ENCODE data around the gene RERE. TPM values are rescaled to one million over a fixed set of nuclear protein-coding genes. Genes with fewer than 3 reads are reported as not detected.
"Not testable (repeated sequence)": the region's sequence is repeated elsewhere in the genome, so short reads cannot be mapped to it uniquely, and the experiment has no call there.

The RERE gene
- total RNA-seq, 1 donor from 2014 or later, result 19.2 TPM

DNA sequence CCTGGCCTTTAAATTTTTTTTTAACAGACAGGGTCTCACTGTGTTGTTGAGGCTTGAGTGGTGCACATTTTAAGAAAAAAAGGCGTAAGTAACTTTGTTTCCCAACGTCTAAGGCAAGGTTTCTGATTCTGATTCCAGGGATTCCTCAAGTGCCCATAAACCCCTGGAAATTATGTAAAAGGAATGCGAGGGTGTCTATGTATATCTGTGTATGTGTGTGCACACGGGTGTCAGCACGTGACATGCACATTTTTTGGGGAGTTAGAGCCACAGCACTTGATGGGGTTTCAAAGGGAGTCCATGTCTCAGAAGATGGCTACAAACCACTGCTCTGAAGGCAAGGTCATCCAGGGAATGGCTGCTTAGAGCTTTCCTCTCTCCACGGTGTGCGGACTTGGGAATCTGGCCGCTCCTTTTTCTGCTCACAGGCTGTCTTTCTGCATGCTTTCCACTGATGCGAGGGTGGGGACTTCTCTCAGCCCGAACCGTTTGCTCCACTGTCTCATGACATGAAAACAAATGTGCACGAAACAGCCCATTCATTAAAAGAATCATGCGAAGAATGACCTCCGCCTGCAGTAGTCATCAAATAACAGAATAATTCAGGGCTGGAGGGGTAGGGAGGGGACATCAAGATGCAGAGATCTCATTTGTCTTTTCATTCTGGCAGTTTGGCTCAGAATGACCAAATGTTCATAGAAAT is 18.7 kb upstream of the RERE start:
- Histone ChIP-seq H3K36me3 (ENCODE audit: control insufficient read depth, insufficient read depth, low read length) (no peaks in the 10 kb centered on the region), H3K27me3 (ENCODE audit: control insufficient read depth, insufficient read depth, low read length) (no peaks in the 10 kb centered on the region), H3K4me3 (ENCODE audit: low read depth, low read length) (no peak overlapping the region)
- FAIRE-seq, result no peak
- no peak for DNase-seq (ENCODE audit: low read depth)
- TF ChIP-seq, protein P1, sequence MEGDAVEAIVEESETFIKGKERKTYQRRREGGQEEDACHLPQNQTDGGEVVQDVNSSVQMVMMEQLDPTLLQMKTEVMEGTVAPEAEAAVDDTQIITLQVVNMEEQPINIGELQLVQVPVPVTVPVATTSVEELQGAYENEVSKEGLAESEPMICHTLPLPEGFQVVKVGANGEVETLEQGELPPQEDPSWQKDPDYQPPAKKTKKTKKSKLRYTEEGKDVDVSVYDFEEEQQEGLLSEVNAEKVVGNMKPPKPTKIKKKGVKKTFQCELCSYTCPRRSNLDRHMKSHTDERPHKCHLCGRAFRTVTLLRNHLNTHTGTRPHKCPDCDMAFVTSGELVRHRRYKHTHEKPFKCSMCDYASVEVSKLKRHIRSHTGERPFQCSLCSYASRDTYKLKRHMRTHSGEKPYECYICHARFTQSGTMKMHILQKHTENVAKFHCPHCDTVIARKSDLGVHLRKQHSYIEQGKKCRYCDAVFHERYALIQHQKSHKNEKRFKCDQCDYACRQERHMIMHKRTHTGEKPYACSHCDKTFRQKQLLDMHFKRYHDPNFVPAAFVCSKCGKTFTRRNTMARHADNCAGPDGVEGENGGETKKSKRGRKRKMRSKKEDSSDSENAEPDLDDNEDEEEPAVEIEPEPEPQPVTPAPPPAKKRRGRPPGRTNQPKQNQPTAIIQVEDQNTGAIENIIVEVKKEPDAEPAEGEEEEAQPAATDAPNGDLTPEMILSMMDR (IDR thresholded peaks at IDR 0.05; ENCODE audit: insufficient read depth, low read length, severe bottlenecking), result no peak

- FAIRE-seq, result no peak
These were observed 13.9 kb upstream of the RERE start for GRCh38 chr1:8831340-8831739.

GRCh38 chr1:8830732-8831131 is 13.3 kb upstream of the RERE start:
- H3K36me3 ChIP-seq (ENCODE audit: control insufficient read depth, insufficient read depth, low read length); DNase-seq (ENCODE audit: low read depth); H3K27me3 ChIP-seq (ENCODE audit: control insufficient read depth, insufficient read depth, low read length); FAIRE-seq; H3K4me3 ChIP-seq (ENCODE audit: low read depth, low read length): not testable (repeated sequence)

More at GRCh38 chr1:8831340-8831739, 13.9 kb upstream of the RERE start:
- no peak for DNase-seq (ENCODE audit: low read depth)
- no peaks in the 10 kb centered on the region for H3K36me3 ChIP-seq (ENCODE audit: control insufficient read depth, insufficient read depth, low read length)
- H3K27me3 ChIP-seq (ENCODE audit: control insufficient read depth, insufficient read depth, low read length), result no peaks in the 10 kb centered on the region
- TF ChIP-seq, protein P1 (IDR thresholded peaks at IDR 0.05; ENCODE audit: insufficient read depth, low read length, severe bottlenecking), result no peak
- no peak overlapping the region for H3K4me3 ChIP-seq (ENCODE audit: low read depth, low read length)

- no peaks in the 10 kb centered on the region for H3K36me3 ChIP-seq (ENCODE audit: control insufficient read depth, insufficient read depth, low read length)
- no peak for DNase-seq (ENCODE audit: low read depth)
- H3K27me3 ChIP-seq (ENCODE audit: control insufficient read depth, insufficient read depth, low read length), result no peaks in the 10 kb centered on the region
- TF ChIP-seq, protein P1 (IDR thresholded peaks at IDR 0.05; ENCODE audit: insufficient read depth, low read length, severe bottlenecking), result no peak
- no peak for FAIRE-seq
- H3K4me3 ChIP-seq (ENCODE audit: low read depth, low read length), result no peak overlapping the region
These were observed 8.6 kb upstream of the RERE start for GRCh38 chr1:8825985-8826481.

DNA sequence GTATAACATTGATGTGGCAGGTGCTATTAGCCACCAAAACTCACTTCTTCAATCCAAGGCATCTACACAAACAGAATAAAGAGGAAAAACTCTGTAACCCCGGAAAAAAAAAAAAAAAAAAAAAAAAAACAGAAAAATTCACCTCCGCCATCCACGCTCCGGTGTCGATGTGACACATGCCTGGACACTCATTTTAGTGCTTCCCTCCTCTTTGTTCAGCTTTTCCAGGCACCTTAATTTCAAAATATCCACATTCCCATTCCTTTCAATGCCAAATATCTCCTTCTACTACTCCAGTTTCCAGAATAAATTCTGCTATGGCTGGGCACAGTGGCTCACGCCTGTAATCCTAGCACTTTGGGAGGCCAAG is 5.8 kb upstream of the RERE start:
- Histone ChIP-seq H3K36me3 (ENCODE audit: control insufficient read depth, insufficient read depth, low read length) (no peaks in the 10 kb centered on the region), H3K27me3 (ENCODE audit: control insufficient read depth, insufficient read depth, low read length) (no peaks in the 10 kb centered on the region), H3K4me3 (ENCODE audit: low read depth, low read length) (no peak overlapping the region)
- DNase-seq (ENCODE audit: low read depth) (no peak), FAIRE-seq (no peak)
- TF ChIP-seq, protein P1 (IDR thresholded peaks at IDR 0.05; ENCODE audit: insufficient read depth, low read length, severe bottlenecking), result no peak

DNA sequence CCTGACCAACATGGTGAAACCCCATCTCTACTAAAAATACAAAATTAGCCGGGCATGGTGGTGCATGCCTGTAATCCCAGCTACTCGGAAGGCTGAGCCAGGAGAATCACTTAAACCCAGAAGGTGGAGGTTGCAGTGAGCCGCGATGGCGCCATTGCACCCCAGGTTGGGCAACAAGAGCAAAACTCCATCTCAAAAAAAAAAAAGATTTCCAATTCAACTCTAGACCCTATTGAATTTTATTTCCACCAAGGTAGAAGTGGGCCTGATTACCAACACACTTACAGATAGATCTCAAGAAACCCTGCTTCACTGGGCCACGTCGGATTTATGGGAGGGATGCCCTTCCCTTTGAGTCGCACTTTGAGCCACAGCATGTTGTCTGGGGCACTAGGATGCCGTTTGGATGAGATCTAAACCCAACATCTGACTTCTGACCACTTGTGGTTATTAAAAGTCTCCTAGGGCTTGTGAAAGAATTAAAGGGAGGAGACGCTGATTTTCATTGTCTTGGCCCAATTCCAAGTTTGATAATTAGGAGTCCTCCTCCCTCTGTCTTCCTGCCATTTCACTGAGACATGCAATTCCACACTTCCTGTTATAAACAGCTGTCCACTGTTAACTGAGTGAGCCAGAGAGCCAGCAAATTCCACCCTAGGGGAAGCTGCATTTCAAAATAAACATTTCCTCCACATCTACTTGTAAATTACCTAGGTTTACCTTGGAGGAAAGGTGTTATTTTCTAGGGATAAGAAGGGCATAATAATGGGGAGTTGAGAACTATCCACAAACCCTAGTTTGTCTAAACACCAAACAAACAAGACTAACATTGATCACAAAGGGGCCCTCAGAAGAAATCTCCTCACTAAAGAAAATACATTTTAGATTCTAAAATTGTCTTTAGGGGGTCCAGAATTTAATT is 5.2 kb upstream of the RERE start:
- H3K36me3 ChIP-seq (ENCODE audit: control insufficient read depth, insufficient read depth, low read length), result no peaks in the 10 kb centered on the region
- TF ChIP-seq, protein P1 (IDR thresholded peaks at IDR 0.05; ENCODE audit: insufficient read depth, low read length, severe bottlenecking), result no peak
- no peaks in the 10 kb centered on the region for H3K27me3 ChIP-seq (ENCODE audit: control insufficient read depth, insufficient read depth, low read length)
- no peak overlapping the region for H3K4me3 ChIP-seq (ENCODE audit: low read depth, low read length)
- DNase-seq (ENCODE audit: low read depth) (peak; percentile 68), FAIRE-seq (no peak)

Measured in bronchial epithelial cell (primary cell).